Activated CD8-positive, alpha-beta T cell treated with anti-CD3 and anti-CD28 coated beads for 36 hours (primary cell): ENCODE results near the gene TBC1D16. TPM values are rescaled to one million over a fixed set of nuclear protein-coding genes. Genes with fewer than 3 reads are reported as not detected.
"Not testable (repeated sequence)": the region's sequence is repeated elsewhere in the genome, so short reads cannot be mapped to it uniquely, and the experiment has no call there.

Experiments
- ATAC-seq: fragments of 200-7000 bp; cut with Tn5 transposase; one replicate; pipeline ENCODE4 v1.10.0; 2021; ENCODE audit warnings: mild to moderate bottlenecking, moderate library complexity
- CTCF ChIA-PET: fragments of 350-600 bp; sonication (Branson Sonifier 250); formaldehyde crosslinking; loops from one replicate; lab custom pipeline; 2021; ENCODE audit warnings: antibody characterized with exemption; lab: Charles Lee
- POLR2A ChIA-PET: fragments of 350-600 bp; sonication (Branson Sonifier 250); formaldehyde crosslinking; loops from one replicate; lab custom pipeline; 2021; ENCODE audit warnings: antibody characterized with exemption; lab: Charles Lee
- DNase-seq: peaks from one replicate; pipeline ENCODE4 v3.0.0-alpha.2; 2020
- H3K27ac Mint-ChIP-seq: one replicate; pipeline ENCODE4 v1.8.0; 2021; ENCODE audit warnings: mild to moderate bottlenecking, mixed read lengths
- H3K27me3 Mint-ChIP-seq: one replicate; pipeline ENCODE4 v1.8.0; 2021; ENCODE audit warnings: mixed read lengths
- H3K36me3 Mint-ChIP-seq: one replicate; pipeline ENCODE4 v1.8.0; 2021; ENCODE audit warnings: low read depth, mixed read lengths
- H3K4me1 Mint-ChIP-seq: one replicate; pipeline ENCODE4 v1.8.0; 2021; ENCODE audit warnings: low read depth, mixed read lengths
- H3K4me3 Mint-ChIP-seq: one replicate; pipeline ENCODE4 v1.8.0; 2021; ENCODE audit warnings: mild to moderate bottlenecking, moderate library complexity, mixed read lengths
- H3K9me3 Mint-ChIP-seq: one replicate; pipeline ENCODE4 v1.8.0; 2021; ENCODE audit warnings: mixed read lengths
- intact Hi-C: fragments of 100-400 bp; cut with micrococcal nuclease; formaldehyde crosslinking; loops from one replicate; pipeline ENCODE4 v1.10.0; 2022
- total RNA-seq, 2 experiments: library from RNA; stranded (reverse); gene quantifications; one replicate each; pipeline ENCODE4 v1.2.3, GENCODE V29; 2021
- TF ChIP-seq, protein P1 (sequence below): fragments of 200-600 bp; IDR thresholded peaks from one replicate; pipeline ENCODE4 v1.8.0; 2022; ENCODE audit warnings: antibody characterized with exemption, mild to moderate bottlenecking

TBC1D16 gene
- total RNA-seq, 2 experiments from 2014 or later, result 9.6 to 12.0 TPM

GRCh38 chr17:79968116-79968515 is 67.6 kb downstream of the TBC1D16 start:
- peaks cover 1% of the 10 kb centered on the region for H3K27me3 Mint-ChIP-seq
- H3K36me3 Mint-ChIP-seq, result no peaks in the 10 kb centered on the region
- ChIA-PET CTCF (interaction anchor here (0.9 to 1.3 kb wide), 3 partner anchors 9 to 223 kb away, joined by 3 read pairs; no protein-coding TSS in a partner anchor), POLR2A (no interaction called here)
- no peak overlapping the region for H3K4me3 Mint-ChIP-seq
- ATAC-seq, result no peak
- H3K4me1 Mint-ChIP-seq, result no peaks in the 10 kb centered on the region
- H3K9me3 Mint-ChIP-seq, result no peaks in the 10 kb centered on the region
- no peak for DNase-seq
- intact Hi-C loops, result no loop called here
- H3K27ac Mint-ChIP-seq, result no peak overlapping the region
- TF ChIP-seq, protein P1, sequence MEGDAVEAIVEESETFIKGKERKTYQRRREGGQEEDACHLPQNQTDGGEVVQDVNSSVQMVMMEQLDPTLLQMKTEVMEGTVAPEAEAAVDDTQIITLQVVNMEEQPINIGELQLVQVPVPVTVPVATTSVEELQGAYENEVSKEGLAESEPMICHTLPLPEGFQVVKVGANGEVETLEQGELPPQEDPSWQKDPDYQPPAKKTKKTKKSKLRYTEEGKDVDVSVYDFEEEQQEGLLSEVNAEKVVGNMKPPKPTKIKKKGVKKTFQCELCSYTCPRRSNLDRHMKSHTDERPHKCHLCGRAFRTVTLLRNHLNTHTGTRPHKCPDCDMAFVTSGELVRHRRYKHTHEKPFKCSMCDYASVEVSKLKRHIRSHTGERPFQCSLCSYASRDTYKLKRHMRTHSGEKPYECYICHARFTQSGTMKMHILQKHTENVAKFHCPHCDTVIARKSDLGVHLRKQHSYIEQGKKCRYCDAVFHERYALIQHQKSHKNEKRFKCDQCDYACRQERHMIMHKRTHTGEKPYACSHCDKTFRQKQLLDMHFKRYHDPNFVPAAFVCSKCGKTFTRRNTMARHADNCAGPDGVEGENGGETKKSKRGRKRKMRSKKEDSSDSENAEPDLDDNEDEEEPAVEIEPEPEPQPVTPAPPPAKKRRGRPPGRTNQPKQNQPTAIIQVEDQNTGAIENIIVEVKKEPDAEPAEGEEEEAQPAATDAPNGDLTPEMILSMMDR, result no peak

DNA sequence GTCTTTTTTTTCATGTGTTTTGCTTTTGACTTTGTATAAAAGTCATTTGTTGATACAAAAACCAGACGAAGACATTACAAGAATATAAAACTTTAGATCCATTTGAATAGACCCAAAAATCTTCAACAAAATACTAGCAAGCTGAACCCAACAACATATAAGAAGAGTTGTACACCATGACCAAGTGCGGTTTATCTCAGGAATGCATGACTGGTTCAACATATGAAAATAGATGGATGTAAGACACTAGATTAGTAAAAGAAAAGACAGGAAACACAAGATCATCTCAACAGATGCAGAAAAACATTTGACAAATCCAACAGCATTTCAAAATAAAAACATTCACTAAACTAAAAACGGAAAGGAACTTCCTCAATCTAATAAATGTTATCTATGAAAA is 69.0 kb downstream of the TBC1D16 start:
- no peak overlapping the region for H3K4me3 Mint-ChIP-seq
- ChIA-PET CTCF (no interaction called here), POLR2A (interaction anchor here (1.7 kb wide), 1 partner anchor 126 kb away, joined by 4 read pairs; no protein-coding TSS in a partner anchor)
- no peaks in the 10 kb centered on the region for H3K36me3 Mint-ChIP-seq
- TF ChIP-seq, protein P1, result no peak
- intact Hi-C loops, result no loop called here
- H3K9me3 Mint-ChIP-seq, result no peaks in the 10 kb centered on the region
- H3K27me3 Mint-ChIP-seq, result peaks cover 2% of the 10 kb centered on the region
- DNase-seq, result no peak
- no peak overlapping the region for H3K27ac Mint-ChIP-seq
- no peak for ATAC-seq
- no peaks in the 10 kb centered on the region for H3K4me1 Mint-ChIP-seq

- H3K9me3 Mint-ChIP-seq, result no peaks in the 10 kb centered on the region
- DNase-seq (no peak), ATAC-seq (no peak)
- ChIA-PET CTCF (interaction anchor here (1.2 to 1.4 kb wide), 2 partner anchors 8 to 176 kb away, joined by 4 to 5 read pairs; no protein-coding TSS in a partner anchor), POLR2A (interaction anchor here (1.7 kb wide), 1 partner anchor 125 kb away, joined by 4 read pairs; no protein-coding TSS in a partner anchor)
- TF ChIP-seq, protein P1, result no peak
- H3K27ac Mint-ChIP-seq, result no peak overlapping the region
- H3K4me1 Mint-ChIP-seq, result peaks cover 3% of the 10 kb centered on the region
- H3K4me3 Mint-ChIP-seq, result no peak overlapping the region
- H3K27me3 Mint-ChIP-seq, result peaks cover 2% of the 10 kb centered on the region
- no peaks in the 10 kb centered on the region for H3K36me3 Mint-ChIP-seq
- intact Hi-C loops, result no loop called here
These were observed 69.9 kb downstream of the TBC1D16 start for GRCh38 chr17:79965806-79966205.

DNA sequence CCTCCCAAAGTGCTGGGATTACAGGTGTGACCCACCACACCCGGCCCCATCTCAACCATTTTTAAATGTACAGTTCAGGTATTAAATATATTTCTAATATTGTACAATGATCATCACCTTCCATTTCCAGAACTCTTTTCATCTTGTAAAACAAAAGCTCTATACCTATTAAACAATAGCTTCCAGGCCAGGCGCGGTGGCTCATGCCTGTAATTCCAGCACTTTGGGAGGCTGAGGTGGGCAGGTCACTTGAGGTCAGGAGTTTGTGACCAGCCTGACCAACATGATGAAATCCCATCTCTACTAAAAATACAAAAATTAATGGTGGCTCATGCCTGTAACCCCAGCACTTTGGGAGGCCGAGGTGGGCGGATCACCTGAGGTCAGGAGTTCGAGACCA is 73.2 kb downstream of the TBC1D16 start:
- H3K27me3 Mint-ChIP-seq, H3K9me3 Mint-ChIP-seq, CTCF ChIA-PET, H3K27ac Mint-ChIP-seq, POLR2A ChIA-PET, ATAC-seq, H3K4me3 Mint-ChIP-seq, DNase-seq, intact Hi-C loops, H3K36me3 Mint-ChIP-seq, H3K4me1 Mint-ChIP-seq: not testable (repeated sequence)

DNA sequence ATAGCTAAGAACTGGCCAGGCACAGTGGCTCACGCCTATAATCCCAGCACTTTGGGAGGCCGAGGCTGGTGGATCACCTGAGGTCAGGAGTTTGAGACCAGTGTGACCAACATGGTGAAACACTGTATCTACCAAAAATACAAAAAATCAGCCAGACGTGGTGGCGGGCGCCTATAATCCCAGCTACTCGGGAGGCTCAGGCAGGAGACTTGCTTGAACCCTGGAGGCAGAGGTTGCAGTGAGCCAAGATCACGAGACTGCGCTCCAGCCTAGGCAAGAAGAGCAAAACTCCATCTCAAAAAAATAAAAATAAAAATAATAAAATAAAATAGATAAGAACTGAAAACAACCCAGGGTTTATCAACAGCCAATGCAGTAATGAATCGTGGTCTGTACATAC is 74.1 kb downstream of the TBC1D16 start:
- intact Hi-C loops, POLR2A ChIA-PET: not testable (repeated sequence)
- CTCF ChIA-PET, result interaction anchor here (1.0 to 1.1 kb wide), 2 partner anchors 11 to 125 kb away, joined by 3 to 4 read pairs; no protein-coding TSS in a partner anchor

DNA sequence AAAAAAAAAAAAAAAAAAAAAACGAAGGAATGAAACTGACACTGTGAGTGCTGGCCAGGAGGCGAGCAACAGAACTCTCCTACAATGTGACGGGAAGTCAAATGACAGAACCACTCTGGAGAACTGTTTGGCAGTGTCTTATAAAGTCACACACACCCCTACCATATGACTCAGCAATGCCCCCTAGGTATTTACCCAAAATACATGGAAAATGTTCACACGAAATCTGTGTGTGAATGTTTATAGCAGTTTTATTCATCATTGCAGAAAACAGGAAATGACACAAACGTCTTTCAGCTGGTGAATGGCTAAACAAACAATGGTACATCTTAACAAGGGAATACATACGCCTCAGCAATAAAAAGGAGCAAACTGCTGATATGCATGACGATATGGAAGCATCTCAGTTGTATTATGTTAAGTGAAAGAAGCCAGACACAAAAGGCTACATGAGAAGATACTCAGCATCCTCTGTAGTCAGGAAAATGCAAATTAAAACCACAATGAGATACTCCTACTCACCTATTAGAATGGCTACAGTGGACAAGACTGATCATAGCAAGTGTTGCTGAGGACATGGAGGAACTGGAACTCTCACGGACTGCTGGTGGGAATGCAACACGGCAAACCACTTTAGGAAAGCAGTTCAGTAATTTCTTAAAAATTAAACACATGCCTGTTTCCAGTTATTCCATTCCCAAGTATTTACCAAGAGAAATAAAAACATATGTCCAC is 74.7 kb downstream of the TBC1D16 start:
- intact Hi-C loops, result no loop called here
- no peaks in the 10 kb centered on the region for H3K36me3 Mint-ChIP-seq
- no peak overlapping the region for H3K4me3 Mint-ChIP-seq
- no peak overlapping the region for H3K27ac Mint-ChIP-seq
- no peak for ATAC-seq
- H3K4me1 Mint-ChIP-seq, result peaks cover 10% of the 10 kb centered on the region
- peaks cover 2% of the 10 kb centered on the region for H3K27me3 Mint-ChIP-seq
- ChIA-PET CTCF (interaction anchor here (1.0 to 1.2 kb wide), 3 partner anchors 9 to 124 kb away, joined by 3 to 4 read pairs (median 4); no protein-coding TSS in a partner anchor), POLR2A (no interaction called here)
- TF ChIP-seq, protein P1, result no peak
- DNase-seq, result no peak
- no peaks in the 10 kb centered on the region for H3K9me3 Mint-ChIP-seq

More for the DNA sequence above, 74.1 kb downstream of the TBC1D16 start:
- not testable (repeated sequence) for H3K36me3 Mint-ChIP-seq, H3K27ac Mint-ChIP-seq, DNase-seq, H3K4me3 Mint-ChIP-seq, H3K9me3 Mint-ChIP-seq, H3K27me3 Mint-ChIP-seq, ATAC-seq
- peaks cover 10% of the 10 kb centered on the region for H3K4me1 Mint-ChIP-seq
